Testis (tissue), 3 donors: ENCODE measurements around the gene STX11. TPM values are rescaled to one million over a fixed set of nuclear protein-coding genes. Genes with fewer than 3 reads are reported as not detected.

Experiments
- DNase-seq: peaks from one replicate; pipeline ENCODE4 v3.0.0-alpha.2; 2019
- H3K27ac ChIP-seq, 2 donors: fragments of 200-600 bp; sonication (generic); one replicate each; pipeline ENCODE4 v1.5.1; 2019
- H3K27me3 ChIP-seq: fragments of 200-600 bp; sonication (generic); one replicate; pipeline ENCODE4 v1.5.1; 2019
- H3K36me3 ChIP-seq: fragments of 200-600 bp; sonication (generic); one replicate; pipeline ENCODE4 v1.5.1; 2017; ENCODE audit warnings: low read depth; ENCODE audit errors: missing control alignments
- H3K4me1 ChIP-seq: fragments of 200-600 bp; sonication (generic); one replicate; pipeline ENCODE4 v1.5.1; 2019
- H3K4me3 ChIP-seq, 2 donors: fragments of 200-600 bp; sonication (generic); one replicate each; pipeline ENCODE4 v1.5.1; 2017 to 2019
- H3K9me3 ChIP-seq: fragments of 200-600 bp; sonication (generic); one replicate; pipeline ENCODE4 v1.5.1; 2017
- CTCF ChIP-seq, 3 experiments: fragments of 450-650 bp in 2 of 3; fragments of 200-600 bp in 1 of 3; sonication (generic) in 1 of 3; IDR thresholded peaks; one replicate each; pipeline ENCODE4 v1.5.1; 2016 to 2019; ENCODE audit warnings: antibody characterized with exemption in 3 of 3, mild to moderate bottlenecking in 2 of 3, moderate library complexity in 1 of 3
- POLR2A ChIP-seq: fragments of 450-650 bp; IDR thresholded peaks from one replicate; pipeline ENCODE4 v1.6.1; 2017; ENCODE audit warnings: antibody characterized with exemption, mild to moderate bottlenecking, moderate library complexity
- WGBS, 2 donors: methylation state at CpG; one replicate each; pipeline ENCODE4 v1.1.5; 2018; 5-methylcytosine and 5-hydroxymethylcytosine counted together
- intact Hi-C: fragments of 100-400 bp; cut with DNase I; formaldehyde crosslinking; loops from one replicate; pipeline ENCODE4 v1.15.1; 2023; ENCODE audit warnings: low total_unique reads
- polyA plus RNA-seq: library from polyadenylated mRNA; stranded (reverse); fragments of 350-450 nt; fragmentation: Illumina TruSeq; extraction: RNeasy Lipid Tissue Mini Kit (QIAGEN cat#74804); gene quantifications from one replicate; pipeline ENCODE4 v1.2.3, GENCODE V29; 2014; ENCODE audit warnings: low read depth, low replicate concordance; ENCODE audit not compliant: insufficient read depth
- total RNA-seq, 2 donors: library from RNA; depleted of rRNA; stranded (reverse); fragments of >200 nt; gene quantifications; one replicate each; pipeline ENCODE4 v1.2.3, GENCODE V29; 2016

Gene STX11
- total and polyA plus RNA-seq, 3 donors from 2014 or later = 4.6 to 9.5 (median 6.1) TPM

- no peaks in the 10 kb centered on the region for H3K36me3 ChIP-seq
- no peaks in the 10 kb centered on the region for H3K4me1 ChIP-seq
- H3K9me3 ChIP-seq = no peaks in the 10 kb centered on the region
- intact Hi-C loops = no loop called here
- no peak overlapping the region for H3K4me3 ChIP-seq
- no peaks in the 10 kb centered on the region for H3K27me3 ChIP-seq
- TF ChIP-seq CTCF (IDR thresholded peaks at IDR 0.05) (no peak), POLR2A (no peak)
- no peak overlapping the region for H3K27ac ChIP-seq
- no peak for DNase-seq
Observed at GRCh38 chr6:144143878-144144277, 6.4 kb upstream of the STX11 start.

- Histone ChIP-seq H3K27ac (no peak overlapping the region), H3K4me3 (no peak overlapping the region), H3K27me3 (no peaks in the 10 kb centered on the region), H3K4me1 (no peaks in the 10 kb centered on the region), H3K9me3 (no peaks in the 10 kb centered on the region), H3K36me3 (no peaks in the 10 kb centered on the region)
- no peak for TF ChIP-seq POLR2A
- no peak for TF ChIP-seq CTCF (IDR thresholded peaks at IDR 0.05)
- 88 to 100% methylated on average over 1 of the region's 1 CpG for WGBS, 2 donors
- no peak for DNase-seq
- intact Hi-C loops = no loop called here
Observed at GRCh38 chr6:144144996-144145395, 5.3 kb upstream of the STX11 start.

GRCh38 chr6:144145541-144145940, 4.8 kb upstream of the STX11 start:
- TF ChIP-seq POLR2A = no peak
- 93% methylated on average over 2 of the region's 2 CpGs for WGBS, 2 donors
- H3K4me3 ChIP-seq = no peak overlapping the region
- intact Hi-C loops = no loop called here
- no peaks in the 10 kb centered on the region for H3K27me3 ChIP-seq
- DNase-seq = no peak
- H3K4me1 ChIP-seq = no peaks in the 10 kb centered on the region
- H3K27ac ChIP-seq = no peak overlapping the region
- H3K36me3 ChIP-seq = no peaks in the 10 kb centered on the region
- H3K9me3 ChIP-seq = no peaks in the 10 kb centered on the region

- H3K27me3 ChIP-seq = no peaks in the 10 kb centered on the region
- H3K36me3 ChIP-seq = no peaks in the 10 kb centered on the region
- 44 to 68% methylated on average over 4 of the region's 4 CpGs for WGBS, 2 donors
- H3K27ac ChIP-seq = no peak overlapping the region
- no peaks in the 10 kb centered on the region for H3K9me3 ChIP-seq
- no peak for DNase-seq
- intact Hi-C loops = no loop called here
- no peak overlapping the region for H3K4me3 ChIP-seq
- no peak for TF ChIP-seq POLR2A
- TF ChIP-seq CTCF (IDR thresholded peaks at IDR 0.05) = no peak
- H3K4me1 ChIP-seq = no peaks in the 10 kb centered on the region
Observed at GRCh38 chr6:144148886-144149285, 1.4 kb upstream of the STX11 start.

- peak overlapping the region; percentile 64 to 73 for H3K4me3 ChIP-seq
- H3K27ac ChIP-seq = peak overlapping the region; percentile 60 to 71
- WGBS, 2 donors = 24 to 27% methylated on average over 14 of the region's 14 CpGs
- no peak for TF ChIP-seq CTCF (IDR thresholded peaks at IDR 0.05)
- no peak for TF ChIP-seq POLR2A
- no peaks in the 10 kb centered on the region for H3K27me3 ChIP-seq
- peak; percentile 26 for DNase-seq
- no peaks in the 10 kb centered on the region for H3K4me1 ChIP-seq
- intact Hi-C loops = no loop called here
- no peaks in the 10 kb centered on the region for H3K36me3 ChIP-seq
- no peaks in the 10 kb centered on the region for H3K9me3 ChIP-seq
Observed at GRCh38 chr6:144149558-144149893, 791 bp upstream of the STX11 start.
